Activated naive CD4-positive, alpha-beta T cell treated with anti-CD3 and anti-CD28 coated beads, Interleukin-2, amount 10 ng/mL, durations not matched to agents 5 hours and 36 hours (primary cell): ENCODE results near the gene MME. TPM values are rescaled to one million over a fixed set of nuclear protein-coding genes. Genes with fewer than 3 reads are reported as not detected.

Experiments used
- total RNA-seq, 2 experiments: library from RNA; stranded (reverse); gene quantifications; one replicate each; pipeline ENCODE4 v1.2.3, GENCODE V29; 2021

The MME gene
- total RNA-seq: not detected

DNA sequence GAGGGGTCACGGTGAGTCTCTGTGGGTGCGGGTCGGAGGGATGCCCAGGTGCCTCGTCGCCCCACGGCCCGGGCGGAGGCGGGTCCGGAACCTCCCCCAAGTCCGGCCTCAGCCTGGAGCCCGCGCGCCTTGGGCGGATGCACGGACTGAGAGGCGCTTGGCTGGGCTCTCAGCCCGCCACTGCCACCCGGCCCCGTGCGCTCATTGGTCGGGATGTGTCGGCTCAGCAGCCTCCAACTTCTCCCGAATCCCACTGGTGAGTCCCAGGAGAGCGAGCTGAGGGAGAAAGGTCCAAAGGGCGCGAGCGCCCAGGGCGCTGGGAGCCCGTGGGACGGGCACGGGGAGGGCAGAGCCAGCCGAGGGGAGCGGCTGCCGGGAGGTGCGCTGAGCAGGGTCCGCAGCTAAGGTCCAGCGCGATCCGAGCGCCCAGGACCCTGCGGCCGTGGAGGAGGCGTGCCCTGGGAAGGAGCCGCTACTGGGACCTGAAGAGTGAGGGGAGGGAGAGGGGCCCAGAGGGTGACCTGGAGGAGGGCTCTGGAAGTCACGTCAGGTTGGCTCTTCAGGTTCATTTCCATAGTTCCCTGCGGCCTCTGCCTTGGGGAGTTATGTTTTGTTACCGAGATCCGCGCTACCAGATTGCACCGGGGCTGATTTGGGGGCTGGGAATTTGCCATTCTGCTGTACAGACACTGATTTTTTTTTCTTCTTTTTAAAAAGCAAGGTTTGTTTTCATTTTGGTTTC lies at the start of gene MME:
TSS of gene MME (plus strand) at position 574 of the 742 bp plus-strand sequence. CDS start 3,849 bp downstream, outside the sequence.

Other genes with a start within 250 kb of the MME start
- gene STRIT1, start 213.4 kb downstream of the MME start, total RNA-seq: not detected